ENCODE data around the gene RARG. TPM values are rescaled to one million over a fixed set of nuclear protein-coding genes. Genes with fewer than 3 reads are reported as not detected.

The RARG gene
- total and polyA plus RNA-seq, 11 donors, result 6.4 to 22.5 (median 14.4) TPM

GRCh38 chr12:53197011-53197640, 34.9 kb downstream of the RARG start:
- Histone ChIP-seq H3K27ac (no peak overlapping the region), H3K27me3 (no peaks in the 10 kb centered on the region), H3K36me3 (peaks cover 0 to 11% (median 0%) of the 10 kb centered on the region in 9 donors), H3K4me3 (peak overlapping the region in 9 of 12 donors; percentile 20 to 44 (median 37)), H3K9me3 (no peaks in the 10 kb centered on the region), H3K4me1 (peaks cover 0 to 34% (median 6%) of the 10 kb centered on the region in 12 donors)
- WGBS, 4 donors, result 65 to 71% (median 70%) methylated on average over 14 to 19 of the region's 19 CpGs
- DNase-seq (no peak), ATAC-seq (peak in 1 of 4 donors; percentile 10)
- TF ChIP-seq POLR2A (IDR thresholded peaks at IDR 0.05) (no peak), CTCF (IDR thresholded peaks at IDR 0.05) (no peak)
- intact Hi-C loops (cut with DNase I), result loop anchor here (1.0 to 5.0 kb wide), 7 partner anchors 35 to 131 kb away; no protein-coding TSS in a partner anchor

- no peaks in the 10 kb centered on the region for H3K9me3 ChIP-seq
- peaks cover 0 to 31% (median 6%) of the 10 kb centered on the region in 12 donors for H3K4me1 ChIP-seq
- intact Hi-C loops (cut with DNase I), result loop anchor here in 8 of 10 donors (2.0 to 5.0 kb wide), 5 partner anchors 34 to 129 kb away; no protein-coding TSS in a partner anchor
- ATAC-seq (no peak), DNase-seq (no peak)
- no peak overlapping the region for H3K27ac ChIP-seq
- H3K36me3 ChIP-seq, result peaks cover 0 to 17% (median 0%) of the 10 kb centered on the region in 9 donors
- TF ChIP-seq CTCF (IDR thresholded peaks at IDR 0.05), result no peak
- no peak for TF ChIP-seq POLR2A (IDR thresholded peaks at IDR 0.05)
- WGBS, 4 donors, result 84 to 88% (median 85%) methylated on average over 14 of the region's 14 CpGs
- H3K27me3 ChIP-seq, result no peaks in the 10 kb centered on the region
- no peak overlapping the region for H3K4me3 ChIP-seq
These were observed 35.5 kb downstream of the RARG start for GRCh38 chr12:53196486-53196885.

GRCh38 chr12:53195516-53196420, 36.2 kb downstream of the RARG start:
- Histone ChIP-seq H3K4me3 (no peak overlapping the region), H3K4me1 (peaks cover 0 to 24% (median 6%) of the 10 kb centered on the region in 12 donors), H3K36me3 (peaks cover 0 to 25% (median 0%) of the 10 kb centered on the region in 9 donors), H3K27ac (no peak overlapping the region), H3K9me3 (no peaks in the 10 kb centered on the region), H3K27me3 (no peaks in the 10 kb centered on the region)
- no peak for DNase-seq
- intact Hi-C loops (cut with DNase I), result loop anchor here in 8 of 10 donors (2.0 to 5.0 kb wide), 6 partner anchors 33 to 129 kb away; no protein-coding TSS in a partner anchor
- no peak for ATAC-seq
- no peak for TF ChIP-seq POLR2A (IDR thresholded peaks at IDR 0.05)
- 86 to 90% (median 89%) methylated on average over 9 to 10 of the region's 10 CpGs for WGBS, 4 donors

GRCh38 chr12:53194973-53195372, 37.0 kb downstream of the RARG start:
- intact Hi-C loops (cut with DNase I), result loop anchor here in 8 of 10 donors (2.0 to 5.0 kb wide), 4 partner anchors 33 to 128 kb away; no protein-coding TSS in a partner anchor
- TF ChIP-seq POLR2A (IDR thresholded peaks at IDR 0.05) (no peak), CTCF (IDR thresholded peaks at IDR 0.05) (no peak)
- DNase-seq (no peak), ATAC-seq (no peak)
- Histone ChIP-seq H3K27me3 (no peaks in the 10 kb centered on the region), H3K36me3 (peaks cover 0 to 33% (median 0%) of the 10 kb centered on the region in 9 donors), H3K9me3 (no peaks in the 10 kb centered on the region), H3K4me3 (no peak overlapping the region), H3K4me1 (peaks cover 0 to 22% (median 8%) of the 10 kb centered on the region in 12 donors), H3K27ac (no peak overlapping the region)
- WGBS, 4 donors, result 92 to 98% (median 95%) methylated on average over 1 of the region's 1 CpG

Measured in heart left ventricle (tissue), 16 donors.